Osteoblast (primary cell): ENCODE measurements around the gene FAM83E. TPM values are rescaled to one million over a fixed set of nuclear protein-coding genes. Genes with fewer than 3 reads are reported as not detected.
"Not testable (repeated sequence)": the region's sequence is repeated elsewhere in the genome, so short reads cannot be mapped to it uniquely, and the experiment has no call there.

Source experiments
- DNase-seq: peaks from one replicate; pipeline ENCODE4 v3.0.0; 2011; ENCODE audit warnings: low spot score, mixed read lengths; ENCODE audit not compliant: insufficient read length; ENCODE audit errors: missing footprints
- H2AFZ ChIP-seq: 2 replicates; pipeline ENCODE4 v1.6.0; 2011; ENCODE audit warnings: mild to moderate bottlenecking, low read length
- H3K27ac ChIP-seq: 2 replicates; pipeline ENCODE4 v1.5.1; 2011; ENCODE audit warnings: mild to moderate bottlenecking, low read depth, low read length, moderate library complexity
- H3K27me3 ChIP-seq: 2 replicates; pipeline ENCODE4 v1.6.0; 2012; ENCODE audit warnings: mild to moderate bottlenecking, control low read depth, inconsistent platforms, low read length, moderate library complexity; ENCODE audit not compliant: insufficient read depth
- H3K36me3 ChIP-seq: 2 replicates; pipeline ENCODE4 v1.5.1; 2011; ENCODE audit warnings: mild to moderate bottlenecking, low read length, control low read depth, moderate library complexity; ENCODE audit not compliant: insufficient read depth
- H3K4me1 ChIP-seq: 2 replicates; pipeline ENCODE4 v1.5.1; 2011; ENCODE audit warnings: mild to moderate bottlenecking, low read length, control low read depth, moderate library complexity; ENCODE audit not compliant: insufficient read depth
- H3K4me2 ChIP-seq: 2 replicates; pipeline ENCODE4 v1.6.0; 2011; ENCODE audit warnings: mild to moderate bottlenecking, low read length; ENCODE audit not compliant: insufficient read depth
- H3K4me3 ChIP-seq: fragments of 200-600 bp; sonication (generic); 3 replicates; pipeline ENCODE4 v1.5.1; 2012; ENCODE audit warnings: mild to moderate bottlenecking, low read length, inconsistent platforms; ENCODE audit not compliant: insufficient read depth
- H3K79me2 ChIP-seq: 2 replicates; pipeline ENCODE4 v1.6.0; 2012; ENCODE audit warnings: mild to moderate bottlenecking, low read length, control low read depth, inconsistent platforms; ENCODE audit not compliant: insufficient read depth
- H3K9me3 ChIP-seq: 2 replicates; pipeline ENCODE4 v1.5.1; 2011; ENCODE audit warnings: low read depth, low read length, control low read depth
- H4K20me1 ChIP-seq: 2 replicates; pipeline ENCODE4 v1.6.0; 2012; ENCODE audit warnings: mild to moderate bottlenecking, low read length, control low read depth; ENCODE audit not compliant: insufficient read depth
- total RNA-seq: library from RNA; depleted of rRNA; stranded (reverse); fragments of >200 nt; gene quantifications from 2 replicates; pipeline ENCODE4 v1.2.3, GENCODE V29; 2012
- TF ChIP-seq, protein P1 (sequence below): IDR thresholded peaks from 2 replicates; pipeline ENCODE4 v1.5.1; 2011; ENCODE audit warnings: mild to moderate bottlenecking, low read depth, low read length, moderate library complexity; ENCODE audit errors: extremely low read depth

FAM83E gene
- total RNA-seq, 1 donor, result not detected

DNA sequence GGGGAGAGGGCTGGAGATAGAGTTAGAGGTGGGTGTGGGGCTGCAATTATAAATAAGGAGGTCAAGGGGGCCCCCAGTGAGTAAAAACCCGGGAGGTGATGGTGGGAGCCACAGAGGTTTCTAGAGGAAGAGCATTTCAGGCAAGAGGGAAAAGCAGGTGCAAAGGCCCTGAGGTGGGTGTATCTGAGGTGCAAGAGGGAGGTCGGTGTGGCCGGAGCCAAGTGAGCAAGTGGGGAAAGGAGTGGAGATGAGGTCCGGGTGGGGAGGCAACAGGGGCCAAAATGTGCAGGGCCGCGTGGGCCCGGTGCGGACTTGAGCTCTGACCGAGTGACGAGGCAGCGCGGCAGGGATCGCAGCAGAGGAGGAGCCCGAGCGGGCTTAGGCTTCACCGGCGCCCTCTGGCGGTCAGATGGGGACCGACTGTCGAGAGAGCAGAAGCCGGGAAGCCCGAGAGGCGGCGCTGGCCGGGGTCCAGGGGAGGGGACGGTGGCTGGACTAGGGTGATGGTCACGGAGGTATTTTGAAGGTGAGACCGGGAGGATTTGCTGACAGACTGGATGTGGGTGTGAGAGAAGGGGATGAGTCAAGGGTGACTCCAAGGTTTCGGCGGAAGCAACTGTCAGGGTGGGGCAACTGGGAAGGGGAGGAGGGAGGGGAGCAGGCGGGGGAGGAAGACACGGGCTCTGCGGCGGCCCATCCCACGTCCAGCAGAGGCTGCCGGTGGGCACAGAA is 26.0 kb downstream of the FAM83E start:
- H3K27ac ChIP-seq, result no peak overlapping the region
- H2AFZ ChIP-seq, result peak overlapping the region; percentile 80
- peak; percentile 97 for DNase-seq
- no peaks in the 10 kb centered on the region for H3K79me2 ChIP-seq
- no peaks in the 10 kb centered on the region for H3K27me3 ChIP-seq
- H3K36me3 ChIP-seq, result no peaks in the 10 kb centered on the region
- peak overlapping the region; percentile 86 for H3K4me2 ChIP-seq
- H3K4me3 ChIP-seq, result peak overlapping the region; percentile 66
- no peaks in the 10 kb centered on the region for H4K20me1 ChIP-seq
- H3K4me1 ChIP-seq, result peaks cover 10% of the 10 kb centered on the region
- TF ChIP-seq, protein P1, sequence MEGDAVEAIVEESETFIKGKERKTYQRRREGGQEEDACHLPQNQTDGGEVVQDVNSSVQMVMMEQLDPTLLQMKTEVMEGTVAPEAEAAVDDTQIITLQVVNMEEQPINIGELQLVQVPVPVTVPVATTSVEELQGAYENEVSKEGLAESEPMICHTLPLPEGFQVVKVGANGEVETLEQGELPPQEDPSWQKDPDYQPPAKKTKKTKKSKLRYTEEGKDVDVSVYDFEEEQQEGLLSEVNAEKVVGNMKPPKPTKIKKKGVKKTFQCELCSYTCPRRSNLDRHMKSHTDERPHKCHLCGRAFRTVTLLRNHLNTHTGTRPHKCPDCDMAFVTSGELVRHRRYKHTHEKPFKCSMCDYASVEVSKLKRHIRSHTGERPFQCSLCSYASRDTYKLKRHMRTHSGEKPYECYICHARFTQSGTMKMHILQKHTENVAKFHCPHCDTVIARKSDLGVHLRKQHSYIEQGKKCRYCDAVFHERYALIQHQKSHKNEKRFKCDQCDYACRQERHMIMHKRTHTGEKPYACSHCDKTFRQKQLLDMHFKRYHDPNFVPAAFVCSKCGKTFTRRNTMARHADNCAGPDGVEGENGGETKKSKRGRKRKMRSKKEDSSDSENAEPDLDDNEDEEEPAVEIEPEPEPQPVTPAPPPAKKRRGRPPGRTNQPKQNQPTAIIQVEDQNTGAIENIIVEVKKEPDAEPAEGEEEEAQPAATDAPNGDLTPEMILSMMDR, result peak; percentile 88
- no peaks in the 10 kb centered on the region for H3K9me3 ChIP-seq

GRCh38 chr19:48587387-48587786 is 27.5 kb downstream of the FAM83E start:
- TF ChIP-seq, protein P1, result no peak
- no peak overlapping the region for H3K4me3 ChIP-seq
- no peak overlapping the region for H3K27ac ChIP-seq
- no peaks in the 10 kb centered on the region for H3K36me3 ChIP-seq
- H3K9me3 ChIP-seq, result no peaks in the 10 kb centered on the region
- H3K79me2 ChIP-seq, result no peaks in the 10 kb centered on the region
- no peak overlapping the region for H2AFZ ChIP-seq
- no peak overlapping the region for H3K4me2 ChIP-seq
- no peaks in the 10 kb centered on the region for H4K20me1 ChIP-seq
- no peak for DNase-seq
- no peaks in the 10 kb centered on the region for H3K27me3 ChIP-seq
- peaks cover 11% of the 10 kb centered on the region for H3K4me1 ChIP-seq

- Histone ChIP-seq H3K9me3 (no peaks in the 10 kb centered on the region), H3K4me1 (peaks cover 5% of the 10 kb centered on the region), H3K79me2 (no peaks in the 10 kb centered on the region), H3K36me3 (no peaks in the 10 kb centered on the region), H2AFZ (no peak overlapping the region), H3K4me2 (no peak overlapping the region), H3K27ac (no peak overlapping the region), H4K20me1 (no peaks in the 10 kb centered on the region), H3K4me3 (no peak overlapping the region), H3K27me3 (no peaks in the 10 kb centered on the region)
- no peak for DNase-seq
- TF ChIP-seq, protein P1, result no peak
Observed at GRCh38 chr19:48582168-48582567, 32.7 kb downstream of the FAM83E start.

DNA sequence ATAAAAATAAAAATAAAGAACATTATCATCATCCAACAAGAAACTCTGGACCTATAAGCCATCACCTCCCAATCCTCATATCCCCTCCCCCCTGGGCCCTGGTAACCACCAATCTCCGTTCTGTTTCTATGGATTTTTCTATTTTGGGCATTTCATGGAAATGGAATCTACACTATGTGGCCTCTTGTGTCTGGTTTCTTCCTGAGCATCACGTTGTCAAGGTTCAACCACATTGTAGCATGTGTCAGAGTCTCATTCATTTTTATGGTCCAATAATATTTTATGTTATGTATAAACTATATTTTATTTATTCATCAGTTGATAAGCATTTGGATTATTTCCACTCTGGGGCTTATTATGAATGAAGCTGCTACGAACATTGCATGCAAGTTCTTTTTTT is 36.0 kb downstream of the FAM83E start:
- DNase-seq, result peak; percentile 29
- Histone ChIP-seq H3K4me2 (no peak overlapping the region), H3K27ac (no peak overlapping the region), H3K4me3 (no peak overlapping the region), H3K27me3 (no peaks in the 10 kb centered on the region), H3K4me1 (peaks cover 4% of the 10 kb centered on the region), H3K9me3 (no peaks in the 10 kb centered on the region), H3K36me3 (no peaks in the 10 kb centered on the region), H4K20me1 (no peaks in the 10 kb centered on the region), H3K79me2 (no peaks in the 10 kb centered on the region), H2AFZ (no peak overlapping the region)
- TF ChIP-seq, protein P1, result no peak

DNA sequence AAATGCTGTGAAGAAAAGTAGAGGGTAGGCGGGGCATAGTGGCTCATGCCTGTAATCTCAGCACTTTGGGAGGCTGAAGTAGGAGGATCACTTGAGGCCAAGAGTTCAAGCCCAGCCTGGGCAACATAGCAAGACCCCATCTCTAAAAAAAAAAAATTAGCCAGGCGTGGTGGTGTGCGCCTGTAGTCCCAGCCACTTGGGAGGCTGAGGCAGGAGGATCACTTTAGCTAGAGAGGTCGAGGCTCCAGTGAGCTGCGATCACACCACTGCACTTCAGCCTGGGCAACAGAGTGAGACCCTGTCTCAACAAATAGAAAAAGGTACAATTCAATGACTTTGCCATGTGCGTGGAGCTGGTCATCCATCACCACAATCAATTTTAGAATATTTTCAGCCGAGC is 37.0 kb downstream of the FAM83E start:
- H3K79me2 ChIP-seq, H2AFZ ChIP-seq, H4K20me1 ChIP-seq, H3K27ac ChIP-seq, H3K36me3 ChIP-seq, H3K4me1 ChIP-seq, H3K9me3 ChIP-seq, DNase-seq, H3K4me3 ChIP-seq, H3K27me3 ChIP-seq, H3K4me2 ChIP-seq: not testable (repeated sequence)
